Occipital lobe (tissue), 2 donors: ENCODE measurements around the gene DNAJC15. TPM values are rescaled to one million over a fixed set of nuclear protein-coding genes. Genes with fewer than 3 reads are reported as not detected.
"Not testable (repeated sequence)": the region's sequence is repeated elsewhere in the genome, so short reads cannot be mapped to it uniquely, and the experiment has no call there.

Experiments
- DNase-seq: peaks from one replicate; lab custom pipeline; 2025; lab: John Stamatoyannopoulos, UW
- total RNA-seq: library from RNA; depleted of rRNA; stranded (reverse); fragments of >200 nt; gene quantifications from one replicate; pipeline ENCODE4 v1.2.3, GENCODE V29; 2014

DNAJC15 gene
- 18.1 TPM for total RNA-seq

DNA sequence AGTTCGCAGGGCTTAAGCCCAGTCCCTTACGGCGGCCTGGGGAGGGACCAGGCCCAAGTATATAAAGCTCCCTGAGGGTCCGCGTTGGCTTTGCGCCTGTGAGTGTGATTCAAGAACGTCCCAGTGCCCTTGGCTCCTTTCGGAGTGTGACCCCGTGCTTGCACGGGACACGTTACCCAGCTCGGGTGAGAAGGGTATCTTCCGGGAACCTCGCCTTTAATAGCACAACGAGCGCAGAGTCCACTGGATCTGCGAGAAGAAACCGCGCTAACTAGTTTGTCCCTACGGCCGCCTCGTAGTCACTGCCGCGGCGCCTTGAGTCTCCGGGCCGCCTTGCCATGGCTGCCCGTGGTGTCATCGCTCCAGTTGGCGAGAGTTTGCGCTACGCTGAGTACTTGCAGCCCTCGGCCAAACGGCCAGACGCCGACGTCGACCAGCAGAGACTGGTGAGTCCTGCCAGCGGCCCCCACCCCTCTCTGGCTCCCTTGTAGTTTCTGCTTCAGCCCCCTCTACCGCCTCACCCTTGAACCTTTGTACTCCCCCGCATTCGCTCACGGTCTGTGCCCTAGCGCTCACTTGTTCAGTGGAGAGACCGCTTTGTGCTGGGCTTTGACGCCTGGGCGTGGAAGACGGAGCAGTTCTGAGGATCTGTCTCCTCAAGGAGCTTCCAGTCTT, at the start of gene DNAJC15:
DNAJC15 (plus strand) TSS at position 298 of the 675 bp plus-strand sequence; CDS start at position 339, 41 bp downstream.
- DNase-seq: peak; percentile 49

GRCh38 chr13:42976066-42976465, 47.3 kb upstream of the DNAJC15 start:
- DNase-seq: no peak

- DNase-seq: no peak
Observed at GRCh38 chr13:42977219-42977659, 46.1 kb upstream of the DNAJC15 start.

- no peak for DNase-seq
Observed at GRCh38 chr13:42981317-42981716, 42.1 kb upstream of the DNAJC15 start.

GRCh38 chr13:42981853-42982252, 41.5 kb upstream of the DNAJC15 start:
- DNase-seq: no peak

GRCh38 chr13:42984026-42984425, 39.4 kb upstream of the DNAJC15 start:
- DNase-seq: no peak

- no peak for DNase-seq
Observed at GRCh38 chr13:42984691-42985090, 38.7 kb upstream of the DNAJC15 start.

GRCh38 chr13:42985312-42986175, 37.8 kb upstream of the DNAJC15 start:
- DNase-seq: no peak

GRCh38 chr13:42986176-42986574, 37.2 kb upstream of the DNAJC15 start:
- DNase-seq: no peak

DNA sequence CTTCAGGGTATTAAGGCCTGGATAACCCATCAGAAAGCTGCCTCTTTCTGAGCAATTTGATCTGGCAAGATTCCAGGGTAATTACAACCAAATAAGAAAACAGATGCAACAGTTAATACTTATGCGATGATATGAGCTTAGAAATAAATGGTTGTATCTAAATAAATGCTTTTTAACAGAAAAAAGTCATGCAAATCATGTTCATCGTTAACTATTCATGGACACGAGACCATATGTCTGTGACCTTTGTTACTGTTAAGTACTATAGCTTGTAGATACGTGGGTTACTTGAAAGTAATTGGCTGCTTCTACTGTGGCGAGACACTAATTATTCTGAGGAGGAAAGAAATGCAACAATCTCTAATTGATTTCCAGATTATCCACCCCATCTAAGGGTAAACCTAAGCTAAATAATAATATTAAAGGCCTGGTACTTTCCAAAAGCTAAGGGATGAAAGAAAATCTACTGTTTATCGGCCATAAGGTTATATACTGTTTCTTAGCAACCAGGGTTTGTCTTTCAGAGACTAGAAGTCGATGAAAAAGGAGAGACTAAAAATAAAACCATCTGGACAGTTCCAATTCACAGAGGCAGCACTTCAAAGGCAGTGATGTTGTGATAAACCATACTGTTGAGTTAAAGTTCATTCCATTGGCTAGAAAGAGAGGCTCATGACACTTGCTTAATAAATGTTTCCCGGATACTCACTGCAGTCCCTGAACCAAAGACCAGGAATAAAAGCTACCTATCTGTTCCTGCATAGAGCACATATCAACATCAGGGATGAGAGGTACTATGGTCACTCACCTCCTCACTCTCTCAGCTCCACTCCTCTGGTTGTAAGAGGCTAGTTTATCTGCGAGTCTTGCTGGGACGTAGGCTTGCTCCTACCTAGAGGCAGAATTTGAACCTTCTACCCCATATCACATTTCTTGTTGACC, 32.8 kb upstream of the DNAJC15 start:
- DNase-seq: no peak

- not testable (repeated sequence) for DNase-seq
Observed at GRCh38 chr13:42991233-42991897, 32.0 kb upstream of the DNAJC15 start.

- DNase-seq: peak; percentile 5
Observed at GRCh38 chr13:42991898-42992763, 31.3 kb upstream of the DNAJC15 start, which contains the start of gene EPSTI1. TSS of gene EPSTI1 (minus strand) at chr13:42992241. CDS start at chr13:42992165, 76 bp downstream.

GRCh38 chr13:42992764-42993122, 30.6 kb upstream of the DNAJC15 start:
- no peak for DNase-seq

GRCh38 chr13:42994878-42995277, 28.5 kb upstream of the DNAJC15 start:
- DNase-seq: no peak

- no peak for DNase-seq
Observed at GRCh38 chr13:42996584-42996983, 26.8 kb upstream of the DNAJC15 start.

GRCh38 chr13:42997381-42997780, 26.0 kb upstream of the DNAJC15 start:
- DNase-seq: no peak

DNA sequence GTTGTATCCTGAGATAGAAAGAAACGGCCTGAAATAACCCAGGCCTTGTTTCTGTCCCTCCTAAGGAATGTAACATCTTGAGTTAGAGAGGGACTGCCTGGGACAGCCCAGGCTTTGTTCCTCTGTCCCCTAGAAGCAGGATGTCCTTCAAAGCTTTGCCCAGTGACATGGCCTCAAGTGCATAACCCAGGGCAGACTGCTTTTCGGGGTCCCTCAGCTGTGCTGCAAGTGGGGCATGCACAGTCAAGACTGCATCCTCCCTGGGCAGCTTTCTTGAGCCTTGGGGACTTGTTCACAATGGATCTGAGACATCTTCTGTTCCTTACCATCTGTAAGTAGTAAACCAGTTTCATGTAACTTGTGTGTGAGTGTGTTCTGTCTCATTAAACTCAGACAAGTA, 23.9 kb upstream of the DNAJC15 start:
- DNase-seq: no peak

- DNase-seq: no peak
Observed at GRCh38 chr13:43000676-43001075, 22.7 kb upstream of the DNAJC15 start.

DNA sequence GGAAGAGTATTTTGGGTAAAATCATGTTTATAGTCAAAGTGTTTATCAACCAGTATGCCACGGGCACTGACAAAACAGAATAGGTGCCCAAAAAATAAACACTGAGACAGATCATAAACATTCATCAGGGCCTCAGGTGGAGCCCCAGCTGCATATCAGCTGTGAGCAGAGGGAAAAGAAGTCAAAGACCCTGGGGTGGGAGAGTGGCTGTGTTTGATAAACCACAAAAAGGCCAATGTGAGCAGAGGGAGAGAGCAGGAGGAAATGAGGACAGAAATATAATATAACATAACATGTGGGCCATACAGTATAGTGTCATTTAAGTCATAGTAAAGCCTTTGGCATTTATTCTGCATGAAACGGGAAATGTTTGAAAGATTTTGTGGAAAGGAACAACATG, 21.4 kb upstream of the DNAJC15 start:
- no peak for DNase-seq

GRCh38 chr13:43003010-43003409, 20.4 kb upstream of the DNAJC15 start:
- DNase-seq: no peak
